Mesodermal cell (in vitro differentiated cells): ENCODE data around the gene AQP2.

Experiments
- H3K27ac ChIP-seq: 2 replicates; pipeline ENCODE4 v1.7.0; 2013; ENCODE audit warnings: mild to moderate bottlenecking, low read depth, low read length, moderate library complexity; ENCODE audit not compliant: severe bottlenecking
- H3K36me3 ChIP-seq: 2 replicates; pipeline ENCODE4 v1.7.1; 2013; ENCODE audit warnings: mild to moderate bottlenecking, low read length, moderate library complexity; ENCODE audit not compliant: control insufficient read depth, insufficient read depth
- H3K4me1 ChIP-seq: one replicate; pipeline ENCODE4 v1.7.1; 2013; ENCODE audit warnings: mild to moderate bottlenecking, low read length; ENCODE audit not compliant: insufficient read depth, control insufficient read depth, poor library complexity, severe bottlenecking
- H3K4me3 ChIP-seq: 2 replicates; pipeline ENCODE4 v1.7.0; 2013; ENCODE audit warnings: low read length, control low read depth, mild to moderate bottlenecking; ENCODE audit not compliant: insufficient read depth, poor library complexity, severe bottlenecking; ENCODE audit errors: extremely low read depth
- H3K9me3 ChIP-seq: 2 replicates; pipeline ENCODE4 v1.7.1; 2013; ENCODE audit warnings: mild to moderate bottlenecking, low read length, moderate library complexity; ENCODE audit not compliant: control insufficient read depth
- WGBS, 2 experiments: methylation state at CpG; one replicate each; pipeline ENCODE4 v1.1.5; 2013; ENCODE audit warnings: missing lambda C conversion rate in 2 of 2; ENCODE audit not compliant: insufficient coverage in 2 of 2; 5-methylcytosine and 5-hydroxymethylcytosine counted together

AQP2 gene

GRCh38 chr12:49930515-49931288 is 19.8 kb upstream of the AQP2 start:
- 67% methylated on average over 1 of the region's 3 CpGs; no CpG with 5 or more reads in 1 of the 2 experiments for WGBS, 2 experiments
- no peaks in the 10 kb centered on the region for H3K9me3 ChIP-seq

DNA sequence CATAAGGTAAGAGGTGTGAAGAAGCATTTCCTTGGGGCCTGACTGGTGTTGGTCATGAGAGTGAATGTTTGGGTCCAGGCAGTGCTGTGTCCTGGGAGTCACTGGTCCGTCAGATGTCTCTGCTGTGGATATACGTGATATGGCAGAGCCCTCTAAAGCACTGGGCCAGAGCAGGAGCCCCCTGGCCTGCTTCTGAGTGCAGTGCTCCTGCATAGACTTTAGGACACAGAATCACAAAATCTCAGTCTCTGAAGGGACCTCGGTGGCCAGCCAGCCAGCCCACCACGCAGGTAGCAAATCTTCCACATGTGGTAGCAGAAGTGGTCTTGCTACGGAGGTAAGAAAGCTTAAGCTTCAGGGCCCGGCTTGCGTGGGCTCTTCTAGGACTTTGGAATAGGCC is 18.5 kb upstream of the AQP2 start:
- 75% methylated on average over 4 to 6 of the region's 7 CpGs for WGBS, 2 experiments
- Histone ChIP-seq H3K4me3 (no peak overlapping the region), H3K36me3 (no peaks in the 10 kb centered on the region), H3K9me3 (no peaks in the 10 kb centered on the region), H3K27ac (no peak overlapping the region), H3K4me1 (no peaks in the 10 kb centered on the region)

More at GRCh38 chr12:49930515-49931288, 19.8 kb upstream of the AQP2 start:
- H3K36me3 ChIP-seq = no peaks in the 10 kb centered on the region
- H3K27ac ChIP-seq = no peak overlapping the region
- H3K4me1 ChIP-seq = no peaks in the 10 kb centered on the region
- H3K4me3 ChIP-seq = no peak overlapping the region

DNA sequence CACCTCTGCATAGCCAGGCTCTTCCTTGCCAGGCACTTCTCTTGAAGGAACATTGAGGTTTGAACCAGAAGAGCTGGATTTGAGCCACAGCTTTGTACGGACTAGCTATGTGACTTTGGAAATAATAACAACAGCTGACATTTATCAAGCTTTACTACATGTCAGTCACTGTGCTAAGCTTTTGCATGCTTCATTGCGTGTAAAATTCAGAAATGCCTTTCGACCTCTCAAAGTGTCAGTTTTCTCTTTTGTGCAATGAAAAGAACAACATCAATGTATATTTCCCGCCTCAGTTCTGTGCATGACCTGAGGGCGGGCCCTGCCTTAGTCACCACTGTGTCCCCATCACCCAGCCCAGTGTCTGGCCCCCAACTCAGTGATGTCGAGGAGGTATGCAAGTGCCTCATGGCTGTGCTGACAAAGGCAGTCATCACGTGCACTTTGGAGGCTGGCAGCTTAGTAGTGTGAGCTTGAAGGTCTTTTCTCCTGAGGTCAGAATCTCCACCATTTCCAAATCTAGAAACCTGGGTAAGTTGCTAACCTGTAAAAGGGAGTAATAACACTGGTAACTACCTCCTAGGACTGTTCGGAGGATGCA is 17.9 kb upstream of the AQP2 start:
- H3K4me3 ChIP-seq = no peak overlapping the region
- no peaks in the 10 kb centered on the region for H3K9me3 ChIP-seq
- H3K27ac ChIP-seq = no peak overlapping the region
- H3K36me3 ChIP-seq = no peaks in the 10 kb centered on the region
- H3K4me1 ChIP-seq = no peaks in the 10 kb centered on the region
- 89 to 94% methylated on average over 7 of the region's 8 CpGs for WGBS, 2 experiments

- Histone ChIP-seq H3K4me1 (no peaks in the 10 kb centered on the region), H3K36me3 (no peaks in the 10 kb centered on the region), H3K27ac (no peak overlapping the region), H3K4me3 (no peak overlapping the region), H3K9me3 (no peaks in the 10 kb centered on the region)
- 50 to 63% methylated on average over 2 to 4 of the region's 5 CpGs for WGBS, 2 experiments
Measured at GRCh38 chr12:49933796-49934195, 16.7 kb upstream of the AQP2 start.

DNA sequence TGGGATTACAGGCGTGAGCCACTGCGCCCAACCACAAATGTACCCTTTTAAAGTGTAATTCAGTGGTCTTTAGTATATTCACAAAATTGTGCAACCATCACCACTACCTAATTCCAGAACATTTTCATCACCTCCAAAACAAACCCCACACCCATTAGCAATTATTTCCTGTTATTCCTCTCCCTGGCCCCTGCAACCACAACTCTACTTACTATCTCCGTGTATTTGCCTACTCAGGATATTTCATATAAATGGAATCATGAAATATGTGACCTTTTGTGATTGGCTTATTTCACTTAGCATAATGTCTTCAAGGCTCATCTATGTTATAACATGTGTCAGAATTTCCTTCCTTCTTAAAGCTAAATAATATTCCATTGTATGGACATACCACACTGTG is 16.0 kb upstream of the AQP2 start:
- H3K27ac ChIP-seq = no peak overlapping the region
- H3K9me3 ChIP-seq = no peaks in the 10 kb centered on the region
- no peaks in the 10 kb centered on the region for H3K4me1 ChIP-seq
- H3K4me3 ChIP-seq = no peak overlapping the region
- no peaks in the 10 kb centered on the region for H3K36me3 ChIP-seq
- WGBS, 2 experiments = no CpG with 5 or more reads among the region's 3 CpGs

DNA sequence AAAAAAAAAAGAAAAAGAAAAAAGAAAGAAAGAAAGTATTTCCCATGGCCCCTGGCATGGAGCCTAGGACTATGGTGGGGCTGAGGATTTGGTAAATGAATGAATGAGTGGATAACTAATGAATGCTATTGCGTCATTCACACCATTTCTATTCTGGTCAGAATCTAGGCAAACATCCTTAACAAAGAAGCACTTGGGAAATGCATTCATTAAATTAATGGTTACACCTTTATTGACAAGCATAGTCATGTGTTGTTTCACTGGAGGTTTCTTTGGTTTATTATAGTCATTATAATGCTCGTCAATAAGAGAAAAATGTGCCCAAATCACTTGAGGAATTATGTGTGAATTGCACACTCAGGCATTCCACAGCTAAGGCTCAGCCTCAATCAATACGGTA is 13.6 kb upstream of the AQP2 start:
- Histone ChIP-seq H3K9me3 (no peaks in the 10 kb centered on the region), H3K27ac (no peak overlapping the region), H3K4me3 (no peak overlapping the region), H3K4me1 (no peaks in the 10 kb centered on the region), H3K36me3 (no peaks in the 10 kb centered on the region)
- 75 to 100% methylated on average over 1 of the region's 3 CpGs for WGBS, 2 experiments

DNA sequence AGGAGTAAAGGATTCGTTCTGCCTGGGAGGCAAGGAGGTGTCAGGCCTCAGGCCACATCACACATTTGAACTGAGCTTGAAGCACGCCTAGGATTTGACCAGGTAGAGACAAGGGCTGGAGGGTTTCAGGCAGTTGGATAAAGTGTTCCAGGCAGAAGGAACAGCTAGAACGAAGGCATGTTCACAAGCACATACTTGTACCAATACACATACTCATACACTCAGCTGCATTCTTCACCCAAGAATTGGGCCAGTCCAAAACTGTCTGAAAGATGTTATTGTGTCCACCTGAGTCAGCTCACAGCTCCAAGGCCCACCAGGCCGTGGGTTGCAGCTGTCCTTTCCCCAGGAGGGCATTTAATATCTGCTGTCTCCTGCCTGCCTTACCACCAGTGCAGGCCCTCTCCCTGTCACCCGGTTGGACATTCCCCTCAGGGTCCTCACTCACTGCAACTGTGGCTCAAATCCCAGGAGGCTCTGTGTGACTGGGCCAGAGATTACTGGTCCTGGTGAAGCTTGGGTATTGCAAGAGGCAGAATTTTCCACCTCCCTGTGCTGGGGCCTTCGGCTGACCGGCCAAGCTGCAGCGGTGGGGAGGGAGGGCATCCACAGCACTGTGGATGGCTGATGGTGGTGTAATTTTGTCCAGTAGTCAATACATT is 12.8 kb upstream of the AQP2 start:
- H3K4me1 ChIP-seq = peaks cover 3% of the 10 kb centered on the region
- H3K4me3 ChIP-seq = no peak overlapping the region
- no peak overlapping the region for H3K27ac ChIP-seq
- WGBS, 2 experiments = 75 to 88% methylated on average over 4 to 5 of the region's 8 CpGs
- H3K9me3 ChIP-seq = no peaks in the 10 kb centered on the region
- no peaks in the 10 kb centered on the region for H3K36me3 ChIP-seq

DNA sequence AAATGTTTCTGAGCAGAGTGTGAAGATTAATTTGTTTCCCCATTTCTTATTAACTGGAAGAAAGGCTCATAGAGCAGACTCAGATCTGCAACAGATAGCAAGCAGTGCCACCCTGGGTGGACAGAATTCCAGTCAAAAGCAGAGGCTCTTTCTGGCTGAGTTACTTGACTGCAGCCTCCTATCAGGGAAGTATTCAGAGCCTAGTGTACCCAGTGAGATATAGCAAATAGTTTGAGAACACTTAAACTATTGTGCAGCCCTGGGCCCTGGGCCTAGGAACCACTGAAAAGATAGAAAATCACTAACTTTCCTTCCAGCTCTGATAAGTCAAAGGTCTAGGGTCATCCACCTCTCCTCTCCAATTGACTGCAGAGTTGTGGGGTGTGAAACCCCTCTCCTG is 11.2 kb upstream of the AQP2 start:
- H3K27ac ChIP-seq = no peak overlapping the region
- peaks cover 4% of the 10 kb centered on the region for H3K4me1 ChIP-seq
- H3K4me3 ChIP-seq = no peak overlapping the region
- H3K36me3 ChIP-seq = no peaks in the 10 kb centered on the region
- H3K9me3 ChIP-seq = no peaks in the 10 kb centered on the region

DNA sequence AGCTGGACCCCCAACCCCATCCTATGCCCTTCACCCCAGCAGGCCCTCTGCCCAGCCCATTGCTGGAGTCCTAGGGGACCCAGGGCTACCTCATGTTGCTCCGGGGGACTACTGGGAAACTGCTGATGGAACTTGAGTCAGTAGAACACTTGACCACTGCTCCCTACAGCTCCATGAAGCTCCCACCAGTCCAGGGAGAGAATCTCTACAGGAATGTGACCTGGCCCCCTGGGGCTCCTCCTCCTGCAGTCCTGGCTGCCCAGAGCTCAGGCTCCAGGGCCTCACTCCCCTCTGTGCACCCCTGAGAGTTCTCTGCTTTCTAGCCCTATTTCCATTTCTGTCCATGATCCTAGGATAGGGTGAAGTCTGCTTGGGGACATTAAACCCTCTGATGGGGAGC is 10.8 kb upstream of the AQP2 start:
- Histone ChIP-seq H3K4me3 (no peak overlapping the region), H3K4me1 (peaks cover 4% of the 10 kb centered on the region), H3K9me3 (no peaks in the 10 kb centered on the region), H3K27ac (no peak overlapping the region), H3K36me3 (no peaks in the 10 kb centered on the region)
- whole genome bisulfite sequencing, 2 experiments = 100% methylated on average over 1 of the region's 1 CpG

DNA sequence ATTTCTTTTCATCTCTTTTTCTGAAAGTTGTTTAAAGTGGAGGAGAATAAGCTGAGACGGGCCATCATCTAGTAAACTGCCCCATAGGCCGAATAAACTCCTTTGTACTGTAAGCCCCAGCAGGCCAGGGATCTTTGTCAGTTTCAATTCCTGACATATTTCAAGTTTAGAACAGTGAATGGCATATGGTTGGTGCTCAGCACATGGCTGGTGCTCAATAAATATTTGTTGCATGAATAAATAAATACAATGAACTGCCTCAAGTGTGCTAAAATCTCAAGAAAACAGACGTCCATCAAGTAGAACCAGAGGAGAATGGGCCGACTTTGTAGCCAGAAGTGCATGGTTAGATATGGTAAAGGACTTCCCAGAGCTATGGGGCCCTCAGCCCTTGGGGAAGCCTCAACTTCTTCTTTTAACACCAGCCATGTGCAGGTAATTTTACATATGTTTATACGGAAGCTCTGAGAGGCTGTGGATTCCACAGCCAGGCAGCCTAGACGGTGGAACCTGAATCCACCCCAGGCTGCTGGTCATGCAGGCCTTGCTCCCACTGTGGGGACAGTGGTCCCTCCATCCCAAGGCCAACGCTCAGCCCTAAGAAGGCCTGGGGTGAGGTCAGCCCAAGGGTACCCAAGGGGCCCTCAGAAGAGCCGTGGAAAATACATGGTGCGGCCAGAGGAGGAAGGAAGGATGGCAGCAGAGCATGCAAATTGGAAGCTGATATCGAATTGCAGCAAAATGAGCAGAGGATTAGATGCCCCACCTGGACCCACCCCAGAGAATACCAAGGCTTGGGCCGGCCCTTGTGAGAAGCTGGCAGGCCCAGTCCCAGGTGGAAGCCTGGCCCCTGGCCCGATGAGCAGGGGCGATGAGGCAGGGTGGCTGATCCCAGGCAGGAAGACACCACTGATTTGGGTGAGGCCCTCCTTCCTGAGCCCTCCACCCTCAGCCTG is 8.7 kb upstream of the AQP2 start:
- Histone ChIP-seq H3K27ac (no peak overlapping the region), H3K36me3 (no peaks in the 10 kb centered on the region), H3K9me3 (no peaks in the 10 kb centered on the region), H3K4me1 (peaks cover 7% of the 10 kb centered on the region), H3K4me3 (no peak overlapping the region)
- WGBS, 2 experiments = 85 to 95% methylated on average over 10 to 13 of the region's 13 CpGs
